Dermis blood vessel endothelial cell (primary cell): Measurements from ENCODE around the gene CLDN5. TPM values are rescaled to one million over a fixed set of nuclear protein-coding genes. Genes with fewer than 3 reads are reported as not detected.
"Not testable (repeated sequence)": the region's sequence is repeated elsewhere in the genome, so short reads cannot be mapped to it uniquely, and the experiment has no call there.

Experiments used
- DNase-seq: peaks from one replicate; pipeline ENCODE4 v3.0.0; 2010
- total RNA-seq: library from RNA; depleted of rRNA; stranded (reverse); fragments of >200 nt; gene quantifications from 2 replicates; pipeline ENCODE4 v1.2.3, GENCODE V29; 2014

Gene CLDN5
- total RNA-seq = 1,341 and 2,150 TPM in 2 replicates

GRCh38 chr22:19524170-19525115 lies at the start of gene CLDN5:
TSS of gene CLDN5 (minus strand) at chr22:19524410. CDS start at chr22:19524255, 155 bp downstream.
- DNase-seq = peak; percentile 95

GRCh38 chr22:19571995-19572394 lies 47.8 kb upstream of the CLDN5 start:
- peak; percentile 49 for DNase-seq

DNA sequence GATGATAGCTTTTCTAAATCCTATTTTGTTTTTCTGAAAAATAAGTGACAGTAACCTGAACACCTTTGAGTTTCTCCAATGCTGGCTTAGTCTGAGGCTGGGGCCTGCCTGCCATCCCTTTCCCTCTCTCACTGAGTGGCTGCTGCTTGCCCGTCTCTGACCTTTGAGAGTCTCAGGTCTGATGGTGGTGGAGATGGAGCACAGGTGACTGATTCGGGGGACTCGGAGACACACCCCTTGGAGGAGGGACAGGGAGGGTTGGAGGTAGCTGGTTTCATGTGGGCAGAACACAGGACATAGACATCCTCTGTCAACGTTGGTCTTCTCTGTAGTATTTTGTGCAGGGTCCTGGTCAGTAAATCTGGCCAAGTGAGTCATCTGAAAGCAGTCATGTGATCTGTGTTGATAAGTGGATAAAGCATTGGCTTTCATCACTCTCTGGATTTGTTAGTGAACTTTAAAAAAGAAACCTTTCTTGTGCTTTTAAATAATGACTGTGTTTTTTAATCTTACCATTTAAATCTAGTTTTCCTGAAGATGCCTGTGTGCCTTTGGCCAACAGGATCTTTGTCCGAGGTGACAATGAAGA lies 47.1 kb upstream of the CLDN5 start:
- DNase-seq = peak; percentile 56

- DNase-seq = no peak
These were observed 45.8 kb upstream of the CLDN5 start for GRCh38 chr22:19569976-19570375.

DNA sequence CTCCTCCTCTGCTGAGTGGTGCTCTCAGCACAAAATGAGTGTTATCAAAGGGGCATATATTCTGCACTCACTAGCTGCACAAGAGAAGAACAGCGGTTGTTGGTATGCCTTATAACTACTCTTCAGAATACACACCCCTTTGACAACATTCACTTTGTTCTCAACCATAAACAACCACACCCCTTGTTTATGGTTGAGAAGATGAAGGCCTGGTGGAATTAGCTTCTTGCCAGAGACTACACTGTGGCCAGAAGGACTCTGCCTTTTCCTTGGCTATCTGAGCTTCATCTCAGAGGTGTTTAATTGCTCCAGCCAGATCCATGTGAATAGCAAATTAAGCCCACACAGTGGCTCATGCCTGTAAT lies 45.0 kb upstream of the CLDN5 start:
- no peak for DNase-seq

DNA sequence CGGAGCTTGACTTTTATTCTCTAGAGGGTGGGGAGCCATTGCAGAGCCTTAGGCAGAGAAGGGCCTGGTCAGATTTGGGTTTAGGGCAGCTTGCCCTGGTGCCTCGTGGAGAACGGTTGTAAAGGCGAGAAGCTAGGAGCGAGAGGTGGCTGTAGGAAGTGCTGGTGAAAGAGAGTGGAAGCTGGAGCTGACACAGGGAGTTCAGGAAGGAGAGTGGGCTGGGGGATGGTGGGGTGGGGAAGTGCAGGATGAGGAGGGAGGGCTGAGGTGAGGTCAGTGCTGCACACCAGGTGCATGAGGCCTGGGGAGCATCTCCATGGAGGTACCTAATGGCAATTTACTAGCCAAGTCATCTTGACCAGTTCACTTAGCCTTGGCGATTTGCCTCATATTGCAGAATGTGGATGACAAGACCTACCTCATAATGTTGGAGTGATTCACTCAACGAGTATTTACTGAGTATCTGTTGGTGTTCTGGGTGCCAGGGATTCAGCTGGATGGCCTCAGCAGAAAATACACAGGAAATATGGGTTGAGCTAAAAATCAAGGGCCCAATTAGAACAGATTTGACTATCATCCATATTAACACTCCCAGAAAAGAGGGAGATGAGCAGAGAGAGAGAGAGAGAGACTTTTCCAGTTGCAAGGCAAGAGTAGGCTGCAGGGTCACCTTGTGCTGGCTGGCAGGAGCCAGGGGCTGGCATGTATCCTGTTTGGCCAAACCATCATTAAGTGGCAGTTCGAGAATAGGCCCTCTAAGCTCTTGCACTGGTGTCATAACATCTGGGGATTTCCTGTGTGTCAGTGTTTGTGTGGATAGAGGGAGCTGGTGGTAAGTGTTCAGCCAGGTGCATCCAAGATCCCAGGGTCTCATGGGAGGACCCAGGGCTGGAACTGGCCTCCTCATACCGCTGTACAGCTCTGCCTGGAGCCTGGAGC lies 44.4 kb upstream of the CLDN5 start:
- peak; percentile 71 for DNase-seq

GRCh38 chr22:19567157-19568009 lies 43.2 kb upstream of the CLDN5 start:
- peak; percentile 88 for DNase-seq

DNA sequence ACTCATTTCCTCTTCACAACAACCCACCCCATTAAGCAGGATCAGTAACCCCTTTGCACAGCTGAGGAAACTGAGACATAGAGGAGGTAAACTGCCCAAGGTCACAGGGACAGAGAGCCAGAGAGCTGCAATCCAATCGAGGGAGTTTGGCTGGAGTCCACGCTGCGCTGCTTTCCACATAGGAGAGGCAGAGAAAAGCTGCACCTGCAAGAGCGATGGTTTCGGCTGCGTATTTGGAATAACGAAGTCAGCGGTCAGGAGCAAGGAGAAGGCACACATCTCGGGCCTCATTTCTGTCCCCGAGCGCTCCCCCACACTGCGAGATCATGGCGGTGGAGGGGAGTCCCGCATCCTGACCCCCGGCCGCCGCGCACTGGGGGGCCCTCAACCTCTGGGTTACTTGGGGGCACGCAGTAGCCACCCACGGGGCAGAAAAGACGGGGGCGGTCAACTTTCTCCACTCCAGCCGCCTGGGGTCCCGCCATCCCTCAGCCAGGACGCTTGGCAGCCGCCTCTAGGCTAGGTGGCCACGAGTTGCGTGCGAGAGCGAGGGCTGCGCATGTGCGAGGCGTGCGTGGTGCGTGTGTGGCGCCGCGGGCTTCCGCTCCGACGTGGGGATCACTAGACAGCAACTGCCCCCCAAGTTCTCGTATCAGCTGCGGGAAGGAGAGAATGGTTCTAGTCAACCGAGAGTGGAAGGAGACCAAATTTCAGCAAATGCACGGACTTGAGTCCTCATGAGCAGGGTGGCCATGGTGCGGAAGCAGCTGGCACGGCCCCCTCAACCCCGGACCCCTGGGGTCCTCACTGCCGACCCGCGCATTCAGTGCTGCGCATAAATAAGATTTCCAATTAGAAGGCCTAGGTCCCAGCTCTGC lies 42.3 kb upstream of the CLDN5 start:
- DNase-seq = peak; percentile 14

GRCh38 chr22:19565382-19566278 lies 41.4 kb upstream of the CLDN5 start:
- peak; percentile 96 for DNase-seq

DNA sequence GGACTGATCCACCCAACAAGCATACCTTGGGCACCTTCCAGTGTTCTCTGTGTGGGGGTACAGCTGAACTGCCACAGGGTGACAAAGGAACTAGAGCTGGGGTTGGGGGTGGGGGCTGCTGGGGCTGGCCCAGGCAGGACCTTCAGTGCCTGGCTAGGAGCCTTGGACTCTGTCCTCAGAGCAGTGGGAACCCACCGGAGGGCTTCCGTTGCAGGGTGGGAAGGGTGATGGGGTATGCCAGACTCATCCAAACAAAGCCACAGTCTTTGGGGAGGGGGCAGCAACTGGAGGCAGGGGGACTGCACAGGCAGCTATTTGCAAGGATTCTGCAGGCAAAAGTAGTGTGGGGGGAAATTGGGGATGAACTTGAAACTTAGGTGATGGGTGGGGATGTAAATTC lies 35.7 kb upstream of the CLDN5 start:
- no peak for DNase-seq

DNA sequence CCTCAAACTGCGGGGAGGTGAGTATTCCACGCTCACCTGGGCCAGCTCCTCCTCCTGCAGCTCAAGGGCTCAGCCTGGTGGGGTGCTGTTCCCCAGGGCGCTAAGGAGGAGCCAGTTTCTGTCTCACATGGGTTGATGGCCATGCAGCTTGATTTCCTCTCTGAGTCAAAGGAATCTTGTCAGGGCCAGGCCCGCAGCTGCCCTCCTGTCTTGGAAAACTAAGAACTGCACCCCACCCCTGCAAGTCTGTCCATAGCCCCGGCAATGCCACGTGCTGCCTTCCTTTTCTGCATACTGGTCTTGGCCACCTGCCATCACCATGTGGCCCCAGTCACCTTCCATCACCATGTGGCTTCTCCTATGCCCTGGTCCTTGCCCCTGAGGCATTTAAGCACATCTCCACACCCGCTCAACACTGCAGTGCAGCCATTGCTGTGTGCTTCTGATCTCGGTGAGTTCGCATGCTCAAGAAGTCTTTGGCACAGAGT lies 35.2 kb upstream of the CLDN5 start:
- no peak for DNase-seq

DNA sequence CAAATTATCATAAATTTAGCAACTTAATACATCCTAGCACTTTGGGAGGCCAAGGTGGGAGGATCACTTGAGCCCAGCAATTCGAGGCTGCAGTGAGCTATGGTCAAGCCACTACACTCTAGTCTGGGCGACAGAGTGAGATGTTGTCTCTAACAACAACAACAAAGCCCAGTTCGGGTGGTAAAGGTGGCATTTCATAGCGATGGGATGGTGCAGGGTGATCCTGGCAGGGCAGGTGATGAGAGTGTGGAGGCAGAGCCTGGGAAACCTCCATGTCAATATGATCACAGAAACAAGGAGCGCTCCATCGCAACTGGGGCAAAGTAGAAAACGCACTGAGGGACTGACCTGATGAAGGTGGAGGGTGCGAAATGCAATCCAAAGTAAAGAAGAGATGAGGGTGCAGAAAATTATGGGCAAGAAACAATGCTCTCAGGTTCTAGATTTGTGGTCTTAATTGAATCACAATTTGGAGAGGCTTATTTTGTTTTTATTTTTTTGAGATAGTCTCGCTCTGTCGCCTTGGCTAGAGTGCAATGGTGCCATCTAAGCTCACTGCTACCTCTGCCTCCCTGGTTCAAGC lies 32.8 kb upstream of the CLDN5 start:
- no peak for DNase-seq

GRCh38 chr22:19555651-19556050 lies 31.4 kb upstream of the CLDN5 start:
- DNase-seq = no peak

DNA sequence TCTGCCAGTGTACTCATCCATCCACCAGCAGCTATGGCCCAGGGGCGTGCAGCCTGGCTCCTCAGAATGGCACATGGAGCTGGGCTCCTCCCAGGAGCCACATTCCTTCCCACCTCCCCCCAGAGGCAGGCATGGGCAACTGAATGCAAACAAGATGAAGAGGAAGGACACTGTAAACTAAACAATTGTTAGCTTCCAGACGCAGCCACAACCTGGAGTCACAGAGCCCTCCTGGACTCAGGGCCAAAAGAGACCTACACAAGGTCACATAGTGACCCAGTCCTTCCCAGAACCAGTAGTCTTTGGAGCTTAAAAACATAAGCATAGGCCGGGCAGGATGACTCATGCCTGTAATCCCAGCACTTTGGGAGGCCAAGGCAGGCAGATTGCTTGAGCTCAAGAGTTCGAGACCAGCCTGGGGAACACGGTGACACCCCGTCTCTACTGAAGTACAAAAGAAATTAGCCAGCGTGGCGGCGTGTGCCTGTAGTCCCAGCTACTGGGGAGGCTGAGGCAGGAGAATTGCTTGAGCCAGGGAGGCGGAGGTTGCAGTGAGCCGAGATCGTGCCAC lies 30.7 kb upstream of the CLDN5 start:
- peak; percentile 76 for DNase-seq

DNA sequence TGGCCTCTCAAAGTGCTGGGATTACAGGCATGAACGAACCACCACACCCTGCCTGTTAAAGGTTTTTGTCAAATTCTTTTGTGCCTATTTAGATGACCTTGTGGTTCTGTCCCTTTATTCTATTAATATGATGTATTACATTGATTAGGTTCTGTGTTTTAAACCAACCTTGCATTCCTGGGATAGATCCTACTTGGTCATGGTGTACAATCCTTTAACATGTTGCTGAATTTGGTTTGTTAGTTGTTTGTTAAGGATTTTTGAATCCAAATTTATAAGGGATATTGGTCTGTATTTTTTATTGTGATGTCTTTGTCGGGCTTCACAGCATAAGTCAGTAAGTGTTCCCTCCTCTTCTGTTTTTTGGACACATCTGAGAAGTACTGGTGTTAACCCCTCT lies 29.0 kb upstream of the CLDN5 start:
- DNase-seq = no peak

GRCh38 chr22:19550382-19550781 lies 26.2 kb upstream of the CLDN5 start:
- no peak for DNase-seq

- no peak for DNase-seq
These were observed 25.2 kb upstream of the CLDN5 start for GRCh38 chr22:19549428-19549827.

GRCh38 chr22:19548964-19549363 lies 24.8 kb upstream of the CLDN5 start:
- no peak for DNase-seq

- not testable (repeated sequence) for DNase-seq
These were observed 24.2 kb upstream of the CLDN5 start for GRCh38 chr22:19548427-19548826.
